Measurements from ENCODE around the gene GPHB5.
"Not testable (repeated sequence)": the region's sequence is repeated elsewhere in the genome, so short reads cannot be mapped to it uniquely, and the experiment has no call there.

The GPHB5 gene

GRCh38 chr14:63318835-63319234 is at the start of gene GPHB5:
Gene GPHB5 (minus strand): TSS chr14:63318935. CDS start chr14:63317849, 1,086 bp downstream.
- DNase-seq (no peak), ATAC-seq (no peak)

GRCh38 chr14:63367742-63368364 is 49.1 kb upstream of the GPHB5 start:
- no peak for ATAC-seq
- DNase-seq, result no peak

DNA sequence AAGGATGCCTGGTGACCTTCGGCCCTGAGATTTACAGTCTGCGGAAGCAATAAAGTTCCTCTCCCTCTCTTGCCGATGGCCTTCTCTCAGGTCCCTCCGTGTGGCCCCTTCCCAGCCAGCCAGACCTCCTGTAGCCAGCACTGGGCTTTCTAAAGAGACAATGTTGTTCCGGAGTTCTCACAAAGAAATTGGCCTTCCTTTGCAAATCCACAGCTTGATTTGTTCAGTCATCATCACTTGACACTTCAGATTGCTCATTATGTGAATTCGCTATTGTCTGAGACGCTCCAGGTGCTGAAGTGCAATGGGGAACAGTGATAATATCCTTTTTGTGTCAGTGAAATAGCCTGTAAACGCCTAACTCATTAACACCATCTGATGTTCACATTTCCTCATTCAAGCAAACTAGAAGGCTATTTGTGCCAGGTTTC is 43.7 kb upstream of the GPHB5 start:
- DNase-seq, result no peak
- ATAC-seq, result no peak

GRCh38 chr14:63361790-63362189 is 43.1 kb upstream of the GPHB5 start:
- ATAC-seq, result no peak
- no peak for DNase-seq

- ATAC-seq (no peak), DNase-seq (no peak)
Measured at GRCh38 chr14:63357841-63358240, 39.1 kb upstream of the GPHB5 start.

- DNase-seq (no peak), ATAC-seq (no peak)
Measured at GRCh38 chr14:63345826-63346225, 27.1 kb upstream of the GPHB5 start.

DNA sequence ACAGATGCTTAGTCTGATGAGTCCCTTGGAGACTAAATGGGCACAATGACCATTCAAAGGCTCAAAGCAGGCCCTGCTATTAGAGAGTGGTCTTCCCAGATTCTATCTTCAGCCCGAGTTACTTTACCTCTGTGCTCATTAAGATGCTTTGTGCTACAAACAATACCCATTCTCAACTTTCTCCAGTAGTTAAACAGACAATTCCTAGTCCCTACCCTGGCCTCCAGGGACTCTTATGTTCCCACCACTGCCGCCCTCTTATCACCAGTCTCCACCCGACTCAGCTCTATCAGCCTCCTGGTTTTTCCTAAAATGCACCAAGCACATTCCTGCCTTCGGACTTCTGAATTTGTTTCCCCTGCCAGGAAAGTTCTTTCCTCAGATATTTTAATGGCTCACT is 25.6 kb upstream of the GPHB5 start:
- no peak for DNase-seq
- ATAC-seq, result no peak

DNA sequence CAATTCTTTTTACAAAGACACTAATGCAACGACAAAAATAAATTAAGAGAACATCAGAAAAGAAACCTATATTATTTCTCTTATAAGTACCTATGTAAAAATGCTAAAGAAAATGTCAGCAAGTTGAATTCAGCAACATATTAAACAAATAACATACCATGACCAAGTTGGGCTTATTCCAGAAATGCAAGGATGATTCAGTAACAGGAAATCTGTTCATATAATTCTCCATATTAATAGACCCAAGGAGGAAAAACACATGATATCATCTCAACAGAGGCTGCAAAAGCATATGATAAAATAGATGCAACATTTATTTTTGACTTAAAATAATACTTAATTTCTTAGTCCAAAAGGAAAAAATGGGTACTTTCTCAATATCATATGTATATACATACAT is 25.1 kb upstream of the GPHB5 start:
- ATAC-seq, result no peak

GRCh38 chr14:63342371-63342770 is 23.6 kb upstream of the GPHB5 start:
- DNase-seq, result no peak
- no peak for ATAC-seq

More for the DNA sequence above, 25.1 kb upstream of the GPHB5 start:
- DNase-seq, result no peak

GRCh38 chr14:63328787-63329737 is 10.3 kb upstream of the GPHB5 start:
- no peak for DNase-seq
- no peak for ATAC-seq

GRCh38 chr14:63326840-63327239 is 8.1 kb upstream of the GPHB5 start:
- ATAC-seq (no peak), DNase-seq (no peak)

GRCh38 chr14:63322897-63323573 is 4.3 kb upstream of the GPHB5 start:
- ATAC-seq (no peak), DNase-seq (no peak)

DNA sequence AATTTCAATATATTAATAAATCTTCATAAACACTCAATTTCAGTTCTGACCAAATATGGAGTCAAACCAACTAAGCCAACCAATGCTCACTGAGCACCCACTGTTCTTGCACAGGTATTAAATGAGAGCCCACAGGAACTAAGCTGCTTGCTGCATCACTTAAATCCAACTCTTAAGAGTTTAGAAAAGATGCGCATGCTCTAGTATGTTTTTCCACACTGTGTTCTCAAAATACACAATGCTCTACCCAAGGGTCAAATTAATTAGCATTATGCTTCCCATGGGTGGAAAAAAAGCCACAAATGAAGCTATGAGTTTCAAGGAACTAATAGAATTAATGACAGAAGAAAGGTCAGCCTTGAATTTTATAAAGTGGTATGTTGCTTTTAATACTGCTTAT is 3.7 kb upstream of the GPHB5 start:
- ATAC-seq (no peak), DNase-seq (no peak)

DNA sequence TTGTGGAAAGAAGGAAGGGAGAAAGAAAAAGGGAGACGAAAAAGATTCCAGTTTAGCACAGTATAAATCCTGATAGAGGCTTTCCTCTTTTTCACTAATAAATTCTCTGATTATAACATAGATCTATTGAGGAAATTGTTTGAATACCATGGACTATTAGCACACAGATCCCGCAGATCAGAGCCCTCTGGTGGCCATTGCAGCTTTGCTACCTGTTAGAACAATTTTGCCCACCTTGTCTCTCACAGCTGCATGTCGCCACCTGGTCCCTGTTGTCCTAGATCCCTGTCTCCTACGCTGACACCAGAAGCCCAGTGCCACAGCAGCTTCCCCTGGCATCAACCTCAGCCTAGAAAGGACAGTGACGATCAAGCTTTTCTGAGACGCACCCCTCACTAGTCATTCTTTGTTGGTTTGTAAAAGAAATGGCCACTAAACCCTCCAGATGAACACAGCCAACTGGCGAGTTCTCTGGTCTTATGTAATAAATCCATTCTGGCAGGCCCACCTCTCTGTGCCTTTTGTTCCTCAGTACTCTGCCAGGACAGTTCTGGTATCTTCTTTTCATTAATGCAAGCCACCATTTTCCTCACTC is 9.9 kb downstream of the GPHB5 start:
- ATAC-seq, result no peak
- peak; percentile 15 for DNase-seq

GRCh38 chr14:63304429-63304828 is 14.3 kb downstream of the GPHB5 start:
- not testable (repeated sequence) for DNase-seq, ATAC-seq

GRCh38 chr14:63301891-63302534 is 16.7 kb downstream of the GPHB5 start:
- ATAC-seq, result no peak
- no peak for DNase-seq

GRCh38 chr14:63300854-63301253 is 17.9 kb downstream of the GPHB5 start:
- no peak for ATAC-seq
- DNase-seq, result no peak

DNA sequence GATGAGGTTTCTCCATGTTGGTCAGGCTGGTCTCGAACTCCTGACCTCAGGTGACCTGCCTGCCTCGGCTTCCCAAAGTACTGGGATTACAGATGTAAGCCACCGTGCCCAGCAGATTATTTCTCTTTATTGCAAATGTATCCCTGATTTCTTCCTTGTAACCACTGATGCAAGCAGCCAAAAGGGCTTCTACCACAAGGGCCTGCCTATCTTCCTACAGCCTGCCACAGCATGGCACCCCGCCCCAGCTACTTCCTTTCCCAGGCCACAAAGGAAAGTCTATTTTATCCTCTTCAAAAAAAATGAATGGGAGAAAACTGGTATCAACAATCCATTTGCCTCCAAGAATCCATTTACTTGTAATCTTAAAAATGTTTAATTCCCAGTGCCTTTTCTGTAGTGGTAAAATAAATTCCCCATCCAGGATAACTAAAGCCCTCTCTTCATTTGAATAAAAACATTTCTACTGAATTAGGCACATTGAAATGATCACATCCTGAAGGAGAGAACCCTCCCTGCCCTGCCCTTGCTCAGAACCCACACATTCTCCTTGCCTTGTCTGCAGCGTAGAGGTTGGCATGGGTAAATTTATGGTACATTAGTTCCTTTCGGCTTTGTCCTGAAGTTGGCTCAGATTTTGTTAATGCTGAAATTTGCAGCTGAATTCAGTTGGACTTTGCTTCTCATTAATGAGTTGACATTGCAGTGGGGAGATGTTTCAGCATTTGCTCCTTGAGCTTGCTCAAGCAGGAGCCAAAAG is 19.2 kb downstream of the GPHB5 start:
- no peak for DNase-seq
- ATAC-seq, result no peak

DNA sequence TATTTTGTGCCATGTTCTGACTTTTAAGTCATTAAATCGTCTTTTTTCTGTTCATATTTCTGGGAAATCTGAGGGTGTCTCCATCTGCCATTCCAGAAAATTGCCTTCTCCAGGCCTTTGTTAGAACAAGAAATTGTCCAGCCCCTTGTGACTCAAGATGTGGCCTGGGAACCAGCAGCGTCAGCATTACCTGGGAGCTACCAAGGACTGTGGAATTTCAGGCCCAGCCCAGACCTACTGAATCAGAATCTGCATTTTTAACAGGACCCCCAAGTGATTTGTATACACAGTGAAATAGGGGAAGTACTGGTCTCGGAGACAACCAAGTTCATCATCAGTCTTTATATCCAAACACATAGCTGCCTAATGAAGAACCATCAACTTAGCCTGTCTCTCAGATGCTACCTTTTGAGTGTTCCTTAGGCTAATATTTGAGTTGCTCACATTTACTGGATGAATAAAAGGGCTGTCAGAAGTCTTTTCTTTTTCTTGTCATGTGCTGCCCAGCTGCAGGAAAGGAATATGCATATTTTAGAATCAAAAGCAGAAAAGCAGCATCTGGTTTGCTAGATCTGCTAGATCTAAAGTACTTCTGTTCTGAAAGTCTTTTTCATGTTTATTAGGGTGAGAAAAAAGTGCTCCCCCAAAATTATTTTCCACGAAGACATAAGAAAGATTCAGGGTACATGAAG is 21.2 kb downstream of the GPHB5 start:
- DNase-seq, result no peak
- ATAC-seq, result no peak

- DNase-seq (no peak), ATAC-seq (no peak)
Measured at GRCh38 chr14:63296060-63296563, 22.6 kb downstream of the GPHB5 start.

Data from stimulated activated naive CD8-positive, alpha-beta T cell treated with anti-CD3 and anti-CD28 coated beads, Interleukin-15, Interleukin-2, amounts not matched to agents 100 U/mL and 50 U/mL, for 24 hours (primary cell).